Nephron (organoid): ENCODE results near the gene SYNGR4.

Experiments used
- H3K27ac Mint-ChIP-seq, 3 experiments: 2 replicates each; pipeline ENCODE4 v1.8.0; 2020; ENCODE audit warnings: mixed read lengths in 3 of 3, mild to moderate bottlenecking in 2 of 3, moderate library complexity in 1 of 3
- H3K27me3 Mint-ChIP-seq: 2 replicates; pipeline ENCODE4 v1.8.0; 2021; ENCODE audit warnings: low read depth, mild to moderate bottlenecking, moderate library complexity, mixed read lengths
- H3K36me3 Mint-ChIP-seq: 2 replicates; pipeline ENCODE4 v1.8.0; 2020; ENCODE audit warnings: low read depth, mixed read lengths
- H3K4me1 Mint-ChIP-seq: 2 replicates; pipeline ENCODE4 v1.8.0; 2020; ENCODE audit warnings: mixed read lengths
- H3K4me3 Mint-ChIP-seq, 3 experiments: 2 replicates each; pipeline ENCODE4 v1.8.0; 2020; ENCODE audit warnings: mild to moderate bottlenecking in 3 of 3, mixed read lengths in 3 of 3, moderate library complexity in 2 of 3
- H3K9me3 Mint-ChIP-seq: 2 replicates; pipeline ENCODE4 v1.8.0; 2020; ENCODE audit warnings: mixed read lengths
- CTCF ChIP-seq, 3 experiments: fragments of 200-600 bp; sonication (generic); IDR thresholded peaks; one replicate each; pipeline ENCODE4 v1.5.0; 2021; ENCODE audit warnings: antibody characterized with exemption in 3 of 3; ENCODE audit not compliant: unreplicated experiment in 3 of 3

The SYNGR4 gene

GRCh38 chr19:48372904-48373303 is 8.7 kb downstream of the SYNGR4 start:
- no peaks in the 10 kb centered on the region for H3K9me3 Mint-ChIP-seq
- H3K36me3 Mint-ChIP-seq, result no peaks in the 10 kb centered on the region
- peak overlapping the region; percentile 28 to 82 (median 53) for H3K27ac Mint-ChIP-seq
- no peak for TF ChIP-seq CTCF (IDR thresholded peaks at IDR 0.05; ENCODE audit: unreplicated experiment in 3 of 3)
- H3K27me3 Mint-ChIP-seq, result peaks cover 3% of the 10 kb centered on the region
- H3K4me3 Mint-ChIP-seq, result no peak overlapping the region
- H3K4me1 Mint-ChIP-seq, result peaks cover 17% of the 10 kb centered on the region

DNA sequence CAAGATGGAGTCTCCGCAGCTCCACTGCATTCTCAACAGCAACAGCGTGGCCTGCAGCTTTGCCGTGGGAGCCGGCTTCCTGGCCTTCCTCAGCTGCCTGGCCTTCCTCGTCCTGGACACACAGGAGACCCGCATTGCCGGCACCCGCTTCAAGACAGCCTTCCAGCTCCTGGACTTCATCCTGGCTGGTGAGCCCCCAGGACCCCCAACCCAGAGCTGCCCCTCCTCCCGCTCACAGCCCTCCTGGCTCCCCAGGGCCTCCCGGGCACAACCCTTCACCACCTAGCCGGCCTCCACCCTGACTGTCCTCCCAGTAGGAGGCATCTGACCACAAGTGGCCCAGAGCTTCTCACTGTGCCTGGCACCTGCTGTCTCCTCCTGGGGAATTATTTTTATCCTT is 9.4 kb downstream of the SYNGR4 start:
- Mint-ChIP-seq H3K4me1 (peaks cover 13% of the 10 kb centered on the region), H3K9me3 (no peaks in the 10 kb centered on the region), H3K27ac (peak overlapping the region; percentile 28 to 82 (median 53)), H3K4me3 (no peak overlapping the region), H3K27me3 (peaks cover 3% of the 10 kb centered on the region), H3K36me3 (no peaks in the 10 kb centered on the region)
- no peak for TF ChIP-seq CTCF (IDR thresholded peaks at IDR 0.05; ENCODE audit: unreplicated experiment in 3 of 3)

DNA sequence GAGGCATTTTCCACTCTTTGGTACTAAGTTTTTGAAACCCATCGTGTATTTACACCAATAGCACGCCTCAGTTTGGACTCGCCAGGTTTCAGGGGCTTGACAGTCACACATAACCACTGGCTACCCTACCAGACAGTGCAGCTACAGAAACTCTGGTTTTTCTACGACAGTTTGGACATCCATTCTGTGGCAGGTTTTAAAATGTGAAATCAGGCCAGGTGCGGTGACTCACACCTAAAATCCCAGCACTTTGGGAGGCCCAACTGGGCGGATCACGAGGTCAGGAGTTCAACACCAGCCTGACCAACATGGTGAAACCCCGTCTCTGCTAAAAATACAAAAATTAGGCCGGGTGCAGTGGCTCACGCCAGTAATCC is 14.0 kb downstream of the SYNGR4 start:
- Mint-ChIP-seq H3K27me3 (peaks cover 3% of the 10 kb centered on the region), H3K4me1 (no peaks in the 10 kb centered on the region)

DNA sequence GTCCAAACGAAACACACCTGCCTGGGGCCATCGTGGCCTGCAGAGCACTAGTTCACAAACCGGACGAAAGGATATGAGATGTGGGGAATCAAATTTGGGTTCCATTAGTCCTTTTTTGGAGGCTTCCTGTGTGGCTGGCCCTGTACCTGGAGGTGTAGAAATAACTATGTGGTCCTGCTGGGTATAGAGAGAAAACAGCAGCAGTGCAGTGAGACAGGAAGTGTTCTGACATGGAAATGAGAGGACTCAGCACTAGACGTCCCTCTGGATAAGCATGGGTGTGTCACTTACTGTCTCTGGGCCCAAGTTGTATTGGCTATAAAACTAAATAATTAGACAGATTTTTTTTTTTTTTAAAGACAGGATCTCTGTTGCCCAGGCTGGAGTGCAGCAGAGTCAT is 14.9 kb downstream of the SYNGR4 start:
- Mint-ChIP-seq H3K36me3 (peaks cover 24% of the 10 kb centered on the region), H3K4me3 (no peak overlapping the region), H3K27ac (no peak overlapping the region), H3K9me3 (no peaks in the 10 kb centered on the region), H3K4me1 (no peaks in the 10 kb centered on the region), H3K27me3 (peaks cover 3% of the 10 kb centered on the region)
- TF ChIP-seq CTCF (IDR thresholded peaks at IDR 0.05; ENCODE audit: unreplicated experiment in 3 of 3), result no peak

More for the DNA sequence above, 14.0 kb downstream of the SYNGR4 start:
- H3K9me3 Mint-ChIP-seq, result no peaks in the 10 kb centered on the region
- no peak overlapping the region for H3K4me3 Mint-ChIP-seq
- TF ChIP-seq CTCF (IDR thresholded peaks at IDR 0.05; ENCODE audit: unreplicated experiment in 3 of 3), result no peak
- H3K36me3 Mint-ChIP-seq, result peaks cover 18% of the 10 kb centered on the region
- no peak overlapping the region for H3K27ac Mint-ChIP-seq

- peak overlapping the region in 1 of 3 experiments; percentile 67 for H3K27ac Mint-ChIP-seq
- no peaks in the 10 kb centered on the region for H3K27me3 Mint-ChIP-seq
- H3K4me3 Mint-ChIP-seq, result peak overlapping the region in 1 of 3 experiments; percentile 28
- H3K9me3 Mint-ChIP-seq, result no peaks in the 10 kb centered on the region
- TF ChIP-seq CTCF (IDR thresholded peaks at IDR 0.05; ENCODE audit: unreplicated experiment in 3 of 3), result no peak
- peaks cover 42% of the 10 kb centered on the region for H3K36me3 Mint-ChIP-seq
- no peaks in the 10 kb centered on the region for H3K4me1 Mint-ChIP-seq
Measured at GRCh38 chr19:48381178-48381950, 17.2 kb downstream of the SYNGR4 start.

DNA sequence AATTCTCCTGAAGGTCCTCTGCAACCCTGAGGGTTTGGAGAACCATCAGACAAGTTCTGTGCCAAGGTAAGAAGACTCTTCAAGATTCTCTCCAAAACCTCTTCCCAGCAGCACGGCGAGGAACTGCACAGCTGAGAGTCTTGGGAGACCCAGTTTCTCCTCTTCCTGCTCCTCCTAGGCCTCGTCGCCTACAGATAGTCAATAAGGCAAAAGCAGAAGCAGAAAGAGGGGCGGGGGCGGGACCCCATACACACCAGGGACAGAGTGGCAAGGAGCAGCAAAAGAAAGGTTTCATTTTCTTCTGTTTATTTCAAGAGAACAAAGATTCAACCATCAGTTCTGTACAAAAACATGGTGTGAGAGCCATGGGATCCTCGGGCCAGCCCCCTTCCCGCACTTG is 18.1 kb downstream of the SYNGR4 start:
- Mint-ChIP-seq H3K27ac (no peak overlapping the region), H3K9me3 (no peaks in the 10 kb centered on the region), H3K36me3 (peaks cover 48% of the 10 kb centered on the region), H3K4me3 (no peak overlapping the region), H3K27me3 (no peaks in the 10 kb centered on the region), H3K4me1 (no peaks in the 10 kb centered on the region)
- no peak for TF ChIP-seq CTCF (IDR thresholded peaks at IDR 0.05; ENCODE audit: unreplicated experiment in 3 of 3)
